HL-60 (cell line): ENCODE results near the gene SLC39A5.
A peak's percentile ranks its signal among the peaks of the same experiment; 100 is the strongest.

ENCODE experiments used
- GABPA ChIP-seq: IDR thresholded peaks from 2 replicates; pipeline ENCODE4 v1.6.1; 2012; ENCODE audit warnings: low read depth
- POLR2AphosphoS5 ChIP-seq: IDR thresholded peaks from 2 replicates; pipeline ENCODE4 v1.6.1; 2012; ENCODE audit warnings: low read depth
- SPI1 ChIP-seq: IDR thresholded peaks from 2 replicates; pipeline ENCODE4 v1.6.1; 2012; ENCODE audit warnings: low read depth, mild to moderate bottlenecking, borderline replicate concordance
- TF ChIP-seq, protein P1 (sequence below): IDR thresholded peaks from one replicate; pipeline ENCODE4 v1.5.1; 2011; ENCODE audit warnings: low read length, control low read depth, inconsistent platforms; ENCODE audit not compliant: insufficient read depth
- TF ChIP-seq, protein P2 (sequence below): IDR thresholded peaks from 2 replicates; pipeline ENCODE4 v1.6.1; 2012; ENCODE audit warnings: low read depth; ENCODE audit not compliant: insufficient replicate concordance

DNA sequence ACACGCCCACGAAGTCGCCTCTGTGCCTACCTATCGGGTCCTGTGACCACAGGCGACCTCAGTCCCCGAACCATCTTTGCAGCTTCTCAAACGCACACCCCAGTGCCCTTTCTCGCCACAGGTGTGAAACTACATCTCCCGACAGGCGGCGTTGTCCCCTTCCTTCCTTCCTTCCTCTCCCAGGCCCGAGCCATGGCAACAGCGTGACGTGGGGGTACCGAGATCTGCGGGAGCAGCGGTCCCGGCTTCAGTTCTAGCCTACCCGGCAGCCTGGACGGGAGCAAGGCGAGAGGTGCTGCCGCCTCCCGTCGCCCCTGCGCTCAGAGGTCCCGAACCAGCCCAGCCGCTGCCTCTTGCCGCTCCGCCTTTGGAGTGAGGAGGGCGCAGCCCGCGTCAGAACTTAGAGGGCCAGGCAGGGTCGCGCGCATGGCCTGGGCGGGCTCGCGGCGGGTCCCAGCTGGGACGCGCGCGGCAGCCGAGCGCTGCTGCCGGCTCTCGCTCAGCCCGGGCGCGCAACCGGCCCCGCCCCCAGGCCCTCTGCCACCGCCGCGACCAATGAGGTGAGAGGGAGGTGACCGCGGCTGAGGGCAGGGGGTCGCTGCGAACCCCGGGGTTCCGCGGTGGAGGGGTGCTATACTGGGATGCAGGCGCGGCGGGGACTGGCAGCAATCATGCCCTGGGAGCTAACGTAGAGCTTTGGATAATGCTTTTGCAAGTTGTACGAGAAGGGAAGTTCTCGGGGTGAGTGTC is 37.0 kb downstream of the SLC39A5 start, which contains the start of gene COQ10A:
- TF ChIP-seq, protein P1, sequence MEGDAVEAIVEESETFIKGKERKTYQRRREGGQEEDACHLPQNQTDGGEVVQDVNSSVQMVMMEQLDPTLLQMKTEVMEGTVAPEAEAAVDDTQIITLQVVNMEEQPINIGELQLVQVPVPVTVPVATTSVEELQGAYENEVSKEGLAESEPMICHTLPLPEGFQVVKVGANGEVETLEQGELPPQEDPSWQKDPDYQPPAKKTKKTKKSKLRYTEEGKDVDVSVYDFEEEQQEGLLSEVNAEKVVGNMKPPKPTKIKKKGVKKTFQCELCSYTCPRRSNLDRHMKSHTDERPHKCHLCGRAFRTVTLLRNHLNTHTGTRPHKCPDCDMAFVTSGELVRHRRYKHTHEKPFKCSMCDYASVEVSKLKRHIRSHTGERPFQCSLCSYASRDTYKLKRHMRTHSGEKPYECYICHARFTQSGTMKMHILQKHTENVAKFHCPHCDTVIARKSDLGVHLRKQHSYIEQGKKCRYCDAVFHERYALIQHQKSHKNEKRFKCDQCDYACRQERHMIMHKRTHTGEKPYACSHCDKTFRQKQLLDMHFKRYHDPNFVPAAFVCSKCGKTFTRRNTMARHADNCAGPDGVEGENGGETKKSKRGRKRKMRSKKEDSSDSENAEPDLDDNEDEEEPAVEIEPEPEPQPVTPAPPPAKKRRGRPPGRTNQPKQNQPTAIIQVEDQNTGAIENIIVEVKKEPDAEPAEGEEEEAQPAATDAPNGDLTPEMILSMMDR, result peak; percentile 15
- TF ChIP-seq GABPA, result peak; percentile 70; the same call in 1 of the 2 replicates
- peak; percentile 23; the same call in 1 of the 2 replicates for TF ChIP-seq POLR2AphosphoS5
- TF ChIP-seq, protein P2, sequence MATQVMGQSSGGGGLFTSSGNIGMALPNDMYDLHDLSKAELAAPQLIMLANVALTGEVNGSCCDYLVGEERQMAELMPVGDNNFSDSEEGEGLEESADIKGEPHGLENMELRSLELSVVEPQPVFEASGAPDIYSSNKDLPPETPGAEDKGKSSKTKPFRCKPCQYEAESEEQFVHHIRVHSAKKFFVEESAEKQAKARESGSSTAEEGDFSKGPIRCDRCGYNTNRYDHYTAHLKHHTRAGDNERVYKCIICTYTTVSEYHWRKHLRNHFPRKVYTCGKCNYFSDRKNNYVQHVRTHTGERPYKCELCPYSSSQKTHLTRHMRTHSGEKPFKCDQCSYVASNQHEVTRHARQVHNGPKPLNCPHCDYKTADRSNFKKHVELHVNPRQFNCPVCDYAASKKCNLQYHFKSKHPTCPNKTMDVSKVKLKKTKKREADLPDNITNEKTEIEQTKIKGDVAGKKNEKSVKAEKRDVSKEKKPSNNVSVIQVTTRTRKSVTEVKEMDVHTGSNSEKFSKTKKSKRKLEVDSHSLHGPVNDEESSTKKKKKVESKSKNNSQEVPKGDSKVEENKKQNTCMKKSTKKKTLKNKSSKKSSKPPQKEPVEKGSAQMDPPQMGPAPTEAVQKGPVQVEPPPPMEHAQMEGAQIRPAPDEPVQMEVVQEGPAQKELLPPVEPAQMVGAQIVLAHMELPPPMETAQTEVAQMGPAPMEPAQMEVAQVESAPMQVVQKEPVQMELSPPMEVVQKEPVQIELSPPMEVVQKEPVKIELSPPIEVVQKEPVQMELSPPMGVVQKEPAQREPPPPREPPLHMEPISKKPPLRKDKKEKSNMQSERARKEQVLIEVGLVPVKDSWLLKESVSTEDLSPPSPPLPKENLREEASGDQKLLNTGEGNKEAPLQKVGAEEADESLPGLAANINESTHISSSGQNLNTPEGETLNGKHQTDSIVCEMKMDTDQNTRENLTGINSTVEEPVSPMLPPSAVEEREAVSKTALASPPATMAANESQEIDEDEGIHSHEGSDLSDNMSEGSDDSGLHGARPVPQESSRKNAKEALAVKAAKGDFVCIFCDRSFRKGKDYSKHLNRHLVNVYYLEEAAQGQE, result no peak
- peak; percentile 60; the same call in 1 of the 2 replicates for TF ChIP-seq SPI1
